A549 treated with AZD2906 at 1 μM for 4 hours (cell line): ENCODE measurements around the gene ENDOU. TPM values are rescaled to one million over a fixed set of nuclear protein-coding genes. Genes with fewer than 3 reads are reported as not detected.

Source experiments
- total RNA-seq: library from RNA; stranded (reverse); fragments of 200-300 nt; extraction: Qiagen RNA extraction; gene quantifications from 5 replicates; pipeline ENCODE4 v1.2.3, GENCODE V29; 2022

ENDOU gene
- 0.02 to 0.07 TPM (median 0.05 TPM) in 4 of 5 replicates, not detected in the other for total RNA-seq

GRCh38 chr12:47725091-47725772 is at the start of gene ENDOU:
TSS of gene ENDOU (minus strand) at chr12:47725490. CDS start at chr12:47725413, 77 bp downstream.

GRCh38 chr12:47773062-47773857 is 48.0 kb upstream of the ENDOU start, which contains the start of gene SLC48A1:
TSS of gene SLC48A1 (plus strand) at chr12:47773238. CDS start at chr12:47773305, 67 bp downstream.

GRCh38 chr12:47758834-47759690 is 33.8 kb upstream of the ENDOU start, which contains the start of gene RAPGEF3:
TSS of gene RAPGEF3 (minus strand) at chr12:47758880. CDS start at chr12:47758556, 324 bp downstream.

GRCh38 chr12:47705566-47706425 is 19.5 kb downstream of the ENDOU start, which contains the start of gene RPAP3:
TSS of gene RPAP3 (minus strand) at chr12:47706030. CDS start at chr12:47702840, 3,190 bp downstream.

Other genes starting within 250 kb of the ENDOU start
- gene RPAP3, start 19.5 kb downstream of the ENDOU start, total RNA-seq = 31.9 to 50.0 TPM (median 34.5 TPM) in 5 replicates
- gene RAPGEF3, start 33.4 kb upstream of the ENDOU start, total RNA-seq = 0.52 to 0.63 TPM (median 0.55 TPM) in 5 replicates
- gene SLC48A1, start 47.7 kb upstream of the ENDOU start, total RNA-seq = 21.7 to 27.6 TPM (median 24.8 TPM) in 5 replicates
- gene HDAC7, start 94.4 kb upstream of the ENDOU start, total RNA-seq = 51.2 to 68.0 TPM (median 63.8 TPM) in 5 replicates
- 2.9 to 3.7 TPM (median 3.5 TPM) in 5 replicates for gene VDR, start 179.5 kb upstream of the ENDOU start, total RNA-seq
- 120 to 140 TPM (median 124 TPM) in 5 replicates for gene TMEM106C, start 238.1 kb upstream of the ENDOU start, total RNA-seq